ENCODE results near the gene GOPC. TPM values are rescaled to one million over a fixed set of nuclear protein-coding genes. Genes with fewer than 3 reads are reported as not detected.
"Not testable (repeated sequence)": the region's sequence is repeated elsewhere in the genome, so short reads cannot be mapped to it uniquely, and the experiment has no call there.

Gene GOPC
- total RNA-seq, 1 donor from 2014 or later: 35.1 TPM

DNA sequence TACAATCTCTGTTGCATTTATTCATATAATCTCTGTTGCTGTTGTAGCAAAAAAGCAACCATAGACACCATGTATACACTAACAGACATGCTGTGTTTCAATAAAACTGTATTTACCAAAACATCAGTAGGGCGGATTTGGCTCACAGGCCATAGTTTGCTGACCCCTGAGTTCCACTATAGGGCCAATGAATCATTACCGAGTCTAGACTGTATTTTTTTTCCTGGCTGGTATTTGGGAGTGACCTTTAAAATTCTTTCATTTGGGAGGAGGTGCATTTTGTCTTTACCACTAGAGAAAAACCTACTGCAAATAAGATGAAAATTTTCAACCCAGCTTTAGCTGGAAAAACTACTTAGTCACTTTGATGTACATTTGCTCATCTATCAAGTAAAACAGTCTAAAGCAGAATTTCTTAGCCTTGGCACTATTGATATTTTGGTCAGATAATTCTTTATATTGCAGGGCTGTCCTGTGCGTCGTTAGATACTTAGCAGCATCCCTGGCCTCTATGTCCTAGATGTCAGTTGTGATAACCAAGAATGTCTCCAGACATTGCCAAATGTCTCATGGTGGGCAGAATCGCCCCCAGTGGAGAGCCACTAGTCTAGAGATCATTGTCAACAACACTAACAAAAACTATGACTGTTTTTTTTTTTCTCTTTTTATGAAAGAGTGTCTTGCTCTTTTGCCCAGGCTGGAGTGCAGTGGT, 80.4 kb downstream of the GOPC start:
- Mint-ChIP-seq H3K36me3 (ENCODE audit: low read depth) (peaks cover 10% of the 10 kb centered on the region), H3K27me3 (ENCODE audit: low read depth) (no peaks in the 10 kb centered on the region), H3K9me3 (ENCODE audit: low read depth) (no peaks in the 10 kb centered on the region), H3K4me1 (ENCODE audit: low read depth) (peaks cover 64% of the 10 kb centered on the region), H3K4me3 (ENCODE audit: unreplicated experiment) (peak overlapping the region; percentile 30), H3K27ac (ENCODE audit: unreplicated experiment) (peak overlapping the region; percentile 82)
- no peak for TF ChIP-seq CTCF (IDR thresholded peaks at IDR 0.05)
- no peak for DNase-seq (ENCODE audit: low spot score)

GRCh38 chr6:117520603-117521395, 81.5 kb downstream of the GOPC start:
- Mint-ChIP-seq H3K4me3 (ENCODE audit: unreplicated experiment) (no peak overlapping the region), H3K4me1 (ENCODE audit: low read depth) (peaks cover 71% of the 10 kb centered on the region), H3K36me3 (ENCODE audit: low read depth) (peaks cover 13% of the 10 kb centered on the region), H3K27me3 (ENCODE audit: low read depth) (no peaks in the 10 kb centered on the region), H3K9me3 (ENCODE audit: low read depth) (no peaks in the 10 kb centered on the region), H3K27ac (ENCODE audit: unreplicated experiment) (peak overlapping the region; percentile 82)
- no peak for DNase-seq (ENCODE audit: low spot score)
- no peak for TF ChIP-seq CTCF (IDR thresholded peaks at IDR 0.05)

DNA sequence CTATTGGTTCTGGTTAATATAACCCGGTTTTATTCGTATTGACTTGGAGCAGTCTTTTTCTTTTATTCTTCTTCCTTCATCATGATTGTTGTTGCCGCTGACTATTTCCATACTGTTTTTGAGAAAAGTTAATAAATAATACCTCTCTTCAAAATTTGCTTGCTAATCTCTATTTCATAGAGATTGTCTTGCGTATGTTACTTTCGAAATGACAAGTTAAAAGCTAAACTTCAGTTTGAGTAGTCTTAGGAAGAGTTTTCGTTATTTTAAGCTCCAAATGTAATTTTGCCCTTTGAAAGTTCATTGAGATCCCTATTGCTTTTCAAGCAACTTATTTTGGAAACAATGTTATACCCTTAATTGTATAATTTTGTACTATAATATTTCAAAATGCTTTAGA, 83.4 kb downstream of the GOPC start:
- DNase-seq (ENCODE audit: low spot score): no peak
- H3K36me3 Mint-ChIP-seq (ENCODE audit: low read depth): peaks cover 10% of the 10 kb centered on the region
- no peaks in the 10 kb centered on the region for H3K9me3 Mint-ChIP-seq (ENCODE audit: low read depth)
- no peak overlapping the region for H3K27ac Mint-ChIP-seq (ENCODE audit: unreplicated experiment)
- no peak for TF ChIP-seq CTCF (IDR thresholded peaks at IDR 0.05)
- no peaks in the 10 kb centered on the region for H3K27me3 Mint-ChIP-seq (ENCODE audit: low read depth)
- H3K4me1 Mint-ChIP-seq (ENCODE audit: low read depth): peaks cover 85% of the 10 kb centered on the region
- H3K4me3 Mint-ChIP-seq (ENCODE audit: unreplicated experiment): no peak overlapping the region

- peaks cover 85% of the 10 kb centered on the region for H3K4me1 Mint-ChIP-seq (ENCODE audit: low read depth)
- not testable (repeated sequence) for H3K27me3 Mint-ChIP-seq (ENCODE audit: low read depth); H3K4me3 Mint-ChIP-seq (ENCODE audit: unreplicated experiment); H3K27ac Mint-ChIP-seq (ENCODE audit: unreplicated experiment); H3K36me3 Mint-ChIP-seq (ENCODE audit: low read depth); DNase-seq (ENCODE audit: low spot score); H3K9me3 Mint-ChIP-seq (ENCODE audit: low read depth)
Observed at GRCh38 chr6:117517995-117518394, 84.3 kb downstream of the GOPC start.

DNA sequence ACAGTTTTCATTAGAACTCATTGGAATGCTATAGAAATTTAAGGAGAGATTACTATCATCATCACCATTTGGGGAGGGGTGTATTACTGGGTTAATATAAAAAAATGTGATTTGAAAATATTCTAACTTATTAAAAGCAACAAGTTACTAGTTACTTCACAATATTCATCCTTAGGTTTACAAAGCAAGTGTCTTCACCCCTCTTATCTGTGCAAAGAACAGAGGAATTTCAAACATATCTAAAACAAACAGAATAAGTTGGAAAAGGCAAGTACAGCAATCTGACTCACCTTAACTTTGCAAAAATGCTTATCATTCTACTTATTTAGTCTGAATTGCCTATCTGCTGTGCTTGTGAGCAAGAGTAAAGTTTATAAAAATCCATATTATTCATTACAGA, 87.0 kb downstream of the GOPC start:
- H3K27ac Mint-ChIP-seq (ENCODE audit: unreplicated experiment): peak overlapping the region; percentile 69
- no peak for TF ChIP-seq CTCF (IDR thresholded peaks at IDR 0.05)
- no peaks in the 10 kb centered on the region for H3K9me3 Mint-ChIP-seq (ENCODE audit: low read depth)
- no peak overlapping the region for H3K4me3 Mint-ChIP-seq (ENCODE audit: unreplicated experiment)
- peaks cover 8% of the 10 kb centered on the region for H3K36me3 Mint-ChIP-seq (ENCODE audit: low read depth)
- peaks cover 85% of the 10 kb centered on the region for H3K4me1 Mint-ChIP-seq (ENCODE audit: low read depth)
- DNase-seq (ENCODE audit: low spot score): no peak
- no peaks in the 10 kb centered on the region for H3K27me3 Mint-ChIP-seq (ENCODE audit: low read depth)

All from chondrocyte (in vitro differentiated cells).